Activated CD8-positive, alpha-beta memory T cell treated with anti-CD3 and anti-CD28 coated beads for 1 hour (primary cell): ENCODE measurements around the gene AHCYL2.
"Not testable (repeated sequence)": the region's sequence is repeated elsewhere in the genome, so short reads cannot be mapped to it uniquely, and the experiment has no call there.

Experiments
- DNase-seq, 2 donors: peaks; one replicate each; pipeline ENCODE4 v3.0.0-alpha.2; 2020; ENCODE audit warnings: low read depth in 1 of 2; ENCODE audit errors: extremely low read depth in 1 of 2

AHCYL2 gene

GRCh38 chr7:129343099-129343700, 118.4 kb downstream of the AHCYL2 start:
- no peak for DNase-seq

DNA sequence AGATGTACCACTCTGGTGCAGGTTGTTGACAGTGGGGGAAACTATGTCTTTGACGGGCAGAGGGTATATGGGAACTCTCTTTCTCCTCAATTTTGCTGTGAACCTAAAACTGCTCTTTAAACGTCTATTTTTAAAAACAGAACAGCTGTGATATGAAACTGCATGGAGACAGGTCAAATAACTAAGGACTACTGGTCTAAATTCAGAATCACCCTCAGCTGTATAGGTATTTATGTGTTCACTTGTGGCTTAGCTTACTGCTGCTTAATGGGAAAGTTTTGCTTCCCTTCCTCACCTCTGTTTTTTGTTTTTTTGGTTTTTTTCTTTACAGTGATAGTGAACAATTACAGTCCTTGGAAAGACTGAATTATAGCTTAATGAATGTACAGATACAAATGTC, 122.5 kb downstream of the AHCYL2 start:
- DNase-seq = no peak

DNA sequence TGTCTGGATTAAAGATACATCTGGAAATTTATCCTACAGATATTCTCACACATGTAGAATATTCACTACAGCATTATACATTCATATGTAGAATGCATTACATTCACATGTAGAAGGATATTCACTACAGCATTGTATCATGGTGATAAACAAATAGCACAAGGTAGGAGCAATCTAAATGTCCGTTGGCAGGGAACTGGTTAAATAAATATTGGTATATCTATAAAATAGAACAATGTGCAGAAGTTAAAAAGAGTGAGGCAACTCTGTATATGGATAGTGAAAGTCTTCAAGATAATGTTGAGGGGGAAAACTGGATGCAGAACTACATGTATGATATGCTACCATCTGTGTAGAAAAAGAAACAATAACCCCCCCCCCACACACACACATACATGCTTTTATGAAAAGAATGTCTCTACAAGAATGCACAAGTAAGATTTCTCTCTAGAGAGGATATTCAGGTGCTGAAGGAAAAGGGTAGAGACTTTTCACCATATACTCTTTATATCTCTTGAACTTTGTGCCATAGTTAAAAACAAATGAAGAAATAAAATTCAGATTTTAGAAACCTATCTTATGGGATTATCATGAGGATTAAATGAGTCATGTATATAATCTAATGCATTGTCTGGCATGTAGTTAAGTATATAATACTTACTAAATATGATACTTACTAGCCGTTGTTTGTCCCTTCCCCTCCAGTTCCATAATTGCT, 123.4 kb downstream of the AHCYL2 start:
- no peak for DNase-seq

- DNase-seq = no peak
These were observed 126.5 kb downstream of the AHCYL2 start for GRCh38 chr7:129351320-129351719.

DNA sequence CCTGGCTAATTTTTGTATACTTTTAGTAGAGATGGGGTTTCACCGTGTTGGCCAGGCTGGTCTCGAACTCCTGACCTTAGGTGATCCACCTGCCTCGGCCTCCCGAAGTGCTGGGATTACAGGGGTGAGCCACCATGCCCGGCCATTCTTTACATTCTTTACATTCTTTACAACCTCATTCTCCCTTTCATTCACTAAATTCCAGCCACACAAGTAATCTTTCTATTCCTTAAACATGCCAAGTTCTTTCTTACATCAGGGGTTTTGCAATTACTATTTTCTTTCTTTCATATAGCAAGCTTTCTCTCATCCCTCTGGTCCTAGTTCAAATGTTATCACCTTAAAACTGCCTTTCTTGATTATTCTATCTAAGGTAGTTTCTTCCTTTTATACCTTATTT, 128.3 kb downstream of the AHCYL2 start:
- DNase-seq = not testable (repeated sequence)

- no peak for DNase-seq
These were observed 129.8 kb downstream of the AHCYL2 start for GRCh38 chr7:129354428-129355157.

DNA sequence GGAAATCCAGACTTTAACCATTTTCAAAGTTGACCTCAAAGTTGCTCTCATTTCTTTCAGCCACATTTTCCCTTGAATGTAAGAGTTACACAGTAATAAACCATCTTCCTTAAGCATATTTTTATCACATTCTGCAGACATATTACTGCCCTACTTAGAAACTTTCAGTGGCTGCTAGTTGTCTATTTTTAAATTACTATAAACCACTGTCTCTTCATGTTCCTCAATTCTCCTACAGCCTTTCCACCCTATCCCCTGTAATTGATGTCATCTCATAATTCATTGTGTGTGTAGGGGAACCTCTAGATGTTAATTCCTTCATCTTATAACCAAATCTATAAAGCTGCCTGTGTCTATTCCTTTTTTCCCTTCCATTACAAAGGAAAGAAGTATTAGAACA, 131.3 kb downstream of the AHCYL2 start:
- DNase-seq = no peak

DNA sequence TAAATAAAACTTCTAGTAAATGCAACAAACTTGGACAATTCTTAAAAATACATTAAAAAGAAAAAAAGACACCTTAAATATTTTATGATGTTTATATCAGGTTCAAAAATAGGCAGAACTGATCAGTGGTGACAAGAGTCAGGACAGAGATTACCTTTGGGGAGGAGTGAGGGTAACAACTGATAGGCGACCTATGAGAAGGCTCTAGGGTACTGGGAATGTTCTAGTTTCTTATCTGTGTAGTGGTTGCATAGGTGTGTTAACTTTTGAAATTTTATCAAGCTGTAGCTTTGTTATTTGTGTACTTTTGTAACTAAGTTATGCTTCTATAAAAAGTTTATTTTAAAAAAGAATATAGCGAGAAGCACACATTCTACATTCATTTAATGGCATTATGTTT, 134.3 kb downstream of the AHCYL2 start:
- no peak for DNase-seq

- DNase-seq = no peak
These were observed 134.8 kb downstream of the AHCYL2 start for GRCh38 chr7:129359638-129360037.

DNA sequence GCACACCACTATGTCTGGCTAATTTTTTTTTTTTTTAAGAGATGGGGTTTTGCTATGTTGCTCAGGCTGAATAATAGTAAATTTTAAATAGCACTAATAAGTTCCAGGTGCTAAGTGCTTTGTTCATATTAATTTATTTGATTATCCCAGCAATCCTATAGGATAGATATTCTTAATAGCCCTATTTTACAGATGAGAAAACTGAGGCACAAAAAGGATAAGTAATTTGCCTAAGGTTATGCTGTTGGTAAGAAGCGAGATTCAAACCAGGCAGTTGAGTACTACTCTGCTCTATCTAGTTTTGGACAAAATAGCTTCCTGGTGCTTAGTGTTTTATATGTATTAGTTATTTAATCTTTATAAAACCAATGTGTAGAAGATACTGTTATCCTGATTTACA, 136.9 kb downstream of the AHCYL2 start:
- DNase-seq = no peak

DNA sequence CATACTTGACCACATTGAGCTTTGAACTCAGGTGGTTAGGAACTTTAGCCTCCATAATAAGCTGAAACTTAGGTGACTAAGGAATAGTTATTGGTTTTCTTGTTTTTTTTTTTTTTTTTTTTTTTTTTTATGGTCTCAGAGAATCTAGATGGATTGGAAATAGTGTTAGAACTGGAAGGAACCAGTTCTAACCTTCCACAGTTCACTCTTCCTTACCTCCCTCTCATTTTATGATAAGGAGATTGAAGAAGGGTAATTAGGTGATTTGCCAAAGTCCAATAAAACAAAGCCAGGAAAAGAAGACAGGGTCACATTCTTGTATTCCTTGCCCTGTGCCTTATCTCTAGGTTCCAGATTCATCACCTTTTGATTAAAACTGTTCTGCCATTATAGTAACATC, 137.7 kb downstream of the AHCYL2 start:
- DNase-seq = no peak

- DNase-seq = no peak
These were observed 142.5 kb downstream of the AHCYL2 start for GRCh38 chr7:129367349-129367699.

DNA sequence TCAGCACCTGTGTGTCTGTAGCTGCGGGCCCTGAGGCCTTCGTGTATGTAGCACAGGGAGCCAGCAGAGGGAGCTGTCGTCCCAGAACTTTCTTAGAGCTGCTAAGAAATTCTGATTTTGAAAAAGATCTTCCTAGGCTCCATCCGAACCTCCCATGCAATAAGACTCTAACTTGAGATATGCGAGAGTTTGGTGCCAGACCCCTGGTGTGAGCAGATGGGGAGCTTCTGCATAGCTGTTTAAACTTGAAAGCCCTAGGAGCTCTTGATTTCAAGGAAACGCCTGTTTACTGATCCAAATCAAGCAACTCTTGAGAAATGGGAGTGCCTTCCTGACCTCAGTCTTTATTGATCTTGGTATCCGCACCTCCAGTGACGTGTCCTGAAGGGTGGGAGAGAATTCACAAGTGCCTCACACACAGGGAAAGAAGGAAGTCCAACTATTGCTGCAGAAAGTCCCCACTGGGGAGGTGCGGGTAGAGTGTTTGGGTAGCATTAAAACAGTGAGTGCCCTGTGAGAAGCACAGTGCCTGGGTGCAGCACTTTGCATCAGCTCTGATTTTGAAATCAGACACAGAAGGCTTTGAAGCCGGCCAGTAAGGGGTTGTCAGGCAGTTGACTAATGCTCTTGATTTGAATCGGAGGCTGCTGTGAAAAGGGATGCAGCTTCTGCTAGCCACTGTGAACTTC, 143.0 kb downstream of the AHCYL2 start:
- peak; percentile 17 to 58 for DNase-seq

DNA sequence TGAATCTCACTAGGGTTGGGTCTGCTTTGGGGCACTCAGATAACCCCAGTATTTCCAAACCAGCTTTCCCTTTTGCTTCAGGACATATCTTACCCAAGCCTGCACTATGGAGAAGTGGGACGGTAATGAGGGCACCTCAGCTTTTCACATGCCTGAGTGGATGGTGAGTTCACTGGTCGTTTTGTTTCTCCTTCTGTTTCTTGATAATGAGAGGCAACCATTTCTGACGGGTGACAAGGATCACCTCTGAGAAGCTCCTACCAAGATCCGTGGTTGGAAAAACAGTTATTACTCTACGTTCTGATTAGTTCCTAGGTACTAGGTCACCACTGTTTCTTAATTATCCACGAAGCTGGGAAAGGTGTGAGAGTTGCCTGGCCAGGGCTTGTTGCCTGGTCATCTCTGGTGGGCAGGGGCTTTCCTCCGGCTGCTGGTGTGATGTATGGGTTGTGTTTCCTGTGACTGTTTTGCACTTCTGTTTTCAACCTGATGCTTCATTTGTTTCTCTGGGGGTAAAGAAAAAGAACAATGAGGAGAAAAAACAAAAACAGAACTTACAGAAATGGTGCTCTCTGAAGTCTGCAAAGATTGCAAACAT, 143.7 kb downstream of the AHCYL2 start:
- DNase-seq = no peak

DNA sequence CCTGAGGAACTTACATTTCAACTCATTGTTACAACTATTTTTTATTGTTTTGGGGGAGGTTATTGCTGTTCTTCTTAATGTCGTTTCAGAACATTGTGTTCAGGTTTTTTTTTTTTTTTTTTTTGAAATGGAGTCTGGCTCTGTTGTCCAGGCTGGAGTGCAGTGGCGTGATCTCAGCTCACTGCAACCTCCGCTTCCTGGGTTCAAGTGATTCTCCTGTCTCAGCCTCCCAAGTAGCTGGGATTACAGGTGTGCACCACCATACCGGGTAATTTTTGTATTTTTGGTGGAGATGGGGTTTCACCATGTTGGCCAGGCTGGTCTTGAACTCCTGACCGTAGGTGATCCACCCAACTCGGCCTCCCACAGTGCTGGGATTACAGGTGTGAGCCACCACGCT, 144.6 kb downstream of the AHCYL2 start:
- not testable (repeated sequence) for DNase-seq

- DNase-seq = no peak
These were observed 146.0 kb downstream of the AHCYL2 start for GRCh38 chr7:129370812-129371211.

- no peak for DNase-seq
These were observed 146.7 kb downstream of the AHCYL2 start for GRCh38 chr7:129371487-129371886.

GRCh38 chr7:129373651-129374428, 149.0 kb downstream of the AHCYL2 start:
- no peak for DNase-seq

- no peak for DNase-seq
These were observed 150.5 kb downstream of the AHCYL2 start for GRCh38 chr7:129375141-129375938.
